Measurements from ENCODE around the gene KATNAL1. TPM values are rescaled to one million over a fixed set of nuclear protein-coding genes. Genes with fewer than 3 reads are reported as not detected.

Gene KATNAL1
- total RNA-seq, 1 experiment from 2014 or later: 11.2 TPM

DNA sequence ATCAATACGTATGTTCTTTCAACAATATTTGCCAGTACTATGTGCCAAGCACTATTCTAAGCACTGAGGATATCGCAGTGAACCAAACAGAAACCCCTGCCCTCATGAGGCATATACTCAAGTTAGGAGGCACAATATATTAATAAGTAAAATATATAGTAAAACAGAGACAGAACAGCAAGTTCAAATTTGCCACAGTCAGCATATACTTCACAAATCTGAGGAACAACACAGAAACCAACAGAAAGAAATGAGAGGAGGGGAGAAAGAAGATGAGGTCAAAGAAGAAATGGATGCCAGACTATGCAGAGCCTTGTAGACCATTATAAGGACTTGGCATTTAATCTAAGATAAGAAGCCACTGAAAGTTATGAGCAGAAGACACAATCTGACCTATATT is 59.9 kb downstream of the KATNAL1 start:
- H3K4me3 Mint-ChIP-seq: no peak overlapping the region
- H3K79me1 ChIP-seq (ENCODE audit: insufficient read depth, low read depth, low read length, poor library complexity, severe bottlenecking): no peaks in the 10 kb centered on the region
- H3K79me2 ChIP-seq (ENCODE audit: insufficient read depth, low read length): no peaks in the 10 kb centered on the region
- H3K36me3 Mint-ChIP-seq (ENCODE audit: insufficient read depth in 1 of 3, low read depth in 3 of 3): peaks cover 20 to 42% (median 29%) of the 10 kb centered on the region in 3 experiments
- peaks cover 8% of the 10 kb centered on the region for H3K9me3 ChIP-seq (ENCODE audit: control insufficient read depth, low read depth, low read length)
- WGBS (ENCODE audit: extremely low coverage, insufficient read length, low lambda C conversion rate): no CpG with 5 or more reads among the region's 2 CpGs
- no peak overlapping the region for H2AFZ ChIP-seq (ENCODE audit: low read length)
- peaks cover 5 to 15% of the 10 kb centered on the region in 2 experiments; a peak in 4 of 5 replicates for H3K9me3 Mint-ChIP-seq
- no peak overlapping the region for H3K18ac ChIP-seq (ENCODE audit: insufficient read length, low read depth, low read length)
- no peaks in the 10 kb centered on the region for H3K27me3 Mint-ChIP-seq (ENCODE audit: low read depth)
- H3K14ac ChIP-seq (ENCODE audit: insufficient read depth, low read length): no peak overlapping the region
- H3K23ac ChIP-seq (ENCODE audit: insufficient read length, low read depth, low read length): no peak overlapping the region
- no peak overlapping the region for H3K27ac Mint-ChIP-seq
- H3K56ac ChIP-seq (ENCODE audit: insufficient read length, low read depth, low read length): no peak overlapping the region
- H2BK120ac ChIP-seq (ENCODE audit: low read depth, low read length, poor library complexity, severe bottlenecking): no peak overlapping the region
- H3K4ac ChIP-seq (ENCODE audit: low read depth, low read length): no peak overlapping the region
- no peak for TF ChIP-seq CTCF (conservative IDR thresholded peaks at IDR 0.05)
- no peaks in the 10 kb centered on the region for H3K27me3 ChIP-seq (ENCODE audit: insufficient read depth, low read length)
- no peak overlapping the region for H3K9ac ChIP-seq (ENCODE audit: extremely low read depth, insufficient read length, low read length)
- H3K4me2 ChIP-seq (ENCODE audit: insufficient read depth, insufficient read length, low read length): no peak overlapping the region
- no peaks in the 10 kb centered on the region for H3K4me1 ChIP-seq (ENCODE audit: insufficient read depth, low read length)
- no peak overlapping the region for H2AK5ac ChIP-seq (ENCODE audit: insufficient read length, low read length)
- no peaks in the 10 kb centered on the region for H3K4me1 Mint-ChIP-seq
- H3K23me2 ChIP-seq (ENCODE audit: insufficient read length, low read depth, low read length, poor library complexity, severe bottlenecking): no peaks in the 10 kb centered on the region
- no peak overlapping the region for H2BK12ac ChIP-seq (ENCODE audit: insufficient read length, low read depth, low read length)
- H3T11ph ChIP-seq (ENCODE audit: low read length): no peak overlapping the region
- no peak overlapping the region for H4K5ac ChIP-seq (ENCODE audit: insufficient read length, low read depth, low read length)
- H3K27ac ChIP-seq (ENCODE audit: insufficient read length, low read depth, low read length): no peak overlapping the region
- DNase-seq: no peak
- no peak overlapping the region for H4K91ac ChIP-seq (ENCODE audit: insufficient read length, low read depth, low read length)
- H2BK20ac ChIP-seq (ENCODE audit: low read depth, low read length, poor library complexity, severe bottlenecking): no peak overlapping the region
- H2BK15ac ChIP-seq (ENCODE audit: low read depth, low read length): no peak overlapping the region
- H4K8ac ChIP-seq (replicated peaks; ENCODE audit: insufficient read length, low read depth, low read length): no peak overlapping the region
- H4K20me1 ChIP-seq (ENCODE audit: control insufficient read depth, insufficient read depth, insufficient read length): no peaks in the 10 kb centered on the region
- no peak overlapping the region for H2BK5ac ChIP-seq (ENCODE audit: insufficient read length, low read length)
